RWPE1 (cell line): ENCODE data around the gene TDRD9.

Experiments
- CTCF ChIA-PET: fragments of 350-600 bp; sonication (Branson Sonifier 250); formaldehyde crosslinking; extraction: SDS; loops from one replicate; lab custom pipeline; 2021; lab: Yijun Ruan, JAX
- POLR2A ChIA-PET: fragments of 400-600 bp; formaldehyde crosslinking; extraction: SDS; loops from one replicate; lab custom pipeline; 2020; ENCODE audit warnings: antibody characterized with exemption; ENCODE audit not compliant: low non-redundant PET; lab: Yijun Ruan, JAX
- DNase-seq: peaks from one replicate; pipeline ENCODE4 v3.0.0; 2012; ENCODE audit warnings: low spot score
- H3K27ac ChIP-seq: fragments of 450-650 bp; 2 replicates; pipeline ENCODE4 v1.5.1; 2017
- CTCF ChIP-seq: fragments of 450-650 bp; conservative IDR thresholded peaks from 2 replicates; pipeline ENCODE4 v1.5.1; 2017; ENCODE audit warnings: low read depth, mild to moderate bottlenecking

Gene TDRD9

GRCh38 chr14:103931422-103931821, 3.2 kb downstream of the TDRD9 start:
- no peak overlapping the region for H3K27ac ChIP-seq
- ChIA-PET CTCF (interaction anchor here (0.6 kb wide), 2 partner anchors 41 to 544 kb away, joined by 3 to 7 read pairs; no protein-coding TSS in a partner anchor), POLR2A (interaction anchor here (0.7 kb wide), 1 partner anchor 93 kb away, joined by 3 read pairs; no protein-coding TSS in a partner anchor)
- no peak for DNase-seq
- no peak for TF ChIP-seq CTCF

- no peak for TF ChIP-seq CTCF
- POLR2A ChIA-PET = no interaction called here
- peak; percentile 79 for DNase-seq
- CTCF ChIA-PET = interaction anchor here (0.6 kb wide), 1 partner anchor 1164 kb away, joined by 3 read pairs; no protein-coding TSS in a partner anchor
- H3K27ac ChIP-seq = peak overlapping the region; percentile 58
These were observed 4.7 kb downstream of the TDRD9 start for GRCh38 chr14:103932791-103933490.

- no peak overlapping the region for H3K27ac ChIP-seq
- ChIA-PET CTCF (no interaction called here), POLR2A (no interaction called here)
- DNase-seq = no peak
- TF ChIP-seq CTCF = no peak
These were observed 6.8 kb downstream of the TDRD9 start for GRCh38 chr14:103935102-103935501.

GRCh38 chr14:103941462-103941861, 13.2 kb downstream of the TDRD9 start:
- POLR2A ChIA-PET = no interaction called here
- CTCF ChIA-PET = interaction anchor here (0.6 to 0.8 kb wide), 2 partner anchors 90 to 133 kb away, joined by 3 read pairs; no protein-coding TSS in a partner anchor
- TF ChIP-seq CTCF = no peak
- DNase-seq = no peak
- no peak overlapping the region for H3K27ac ChIP-seq

- no peak for DNase-seq
- no peak within 1 kb of the TSS for H3K27ac ChIP-seq
- ChIA-PET POLR2A (no interaction called here), CTCF (interaction anchor here (0.5 to 0.8 kb wide), 4 partner anchors 21 to 155 kb away, joined by 3 to 4 read pairs (median 3); no protein-coding TSS in a partner anchor)
- no peak for TF ChIP-seq CTCF
These were observed 13.9 kb downstream of the TDRD9 start, which contains the start of gene RD3L for GRCh38 chr14:103941973-103942736. Gene RD3L, minus strand, starts transcription at chr14:103942529. Its CDS starts 834 bp downstream, at chr14:103941695.

GRCh38 chr14:103943673-103944072, 15.4 kb downstream of the TDRD9 start:
- H3K27ac ChIP-seq = no peak overlapping the region
- DNase-seq = no peak
- ChIA-PET POLR2A (no interaction called here), CTCF (no interaction called here)
- no peak for TF ChIP-seq CTCF
